PC-3 (cell line): ENCODE data around the gene BCAR3. TPM values are rescaled to one million over a fixed set of nuclear protein-coding genes. Genes with fewer than 3 reads are reported as not detected.

Source experiments
- ATAC-seq: fragments of 200-7000 bp; cut with Tn5 transposase; 2 replicates; pipeline ENCODE4 v1.9.1; 2020; ENCODE audit warnings: mild to moderate bottlenecking, moderate library complexity
- BruUV-seq: library from RNA; stranded (reverse); fragments of 400-500 nt; replicated peaks from 2 replicates; lab custom pipeline; 2021; lab: Mats Ljungman, UMichigan
- CTCF ChIA-PET: fragments of 300-600 bp; sonication (Branson Sonifier 250); formaldehyde crosslinking; loops from one replicate; lab custom pipeline; 2022; ENCODE audit warnings: antibody characterized with exemption; lab: Charles Lee
- POLR2A ChIA-PET: fragments of 300-600 bp; sonication (Branson Sonifier 250); formaldehyde crosslinking; loops from one replicate; lab custom pipeline; 2022; ENCODE audit warnings: antibody characterized with exemption; ENCODE audit not compliant: unreplicated experiment; lab: Charles Lee
- DNase-seq: peaks from one replicate; pipeline ENCODE4 v3.0.0-alpha.2; 2015
- H2AFZ ChIP-seq: fragments of 300-600 bp; sonication (generic); 2 replicates; pipeline ENCODE4 v1.6.0; 2016; ENCODE audit warnings: antibody characterized with exemption, low read length
- H3F3A ChIP-seq: fragments of 300-600 bp; sonication (generic); one replicate; pipeline ENCODE4 v1.6.0; 2017; ENCODE audit warnings: antibody characterized with exemption, low read length, control low read depth, mild to moderate bottlenecking; ENCODE audit not compliant: unreplicated experiment
- H3K27ac ChIP-seq: fragments of 300-600 bp; sonication (generic); 2 replicates; pipeline ENCODE4 v1.5.1; 2016; ENCODE audit warnings: mild to moderate bottlenecking, low read length
- H3K27me3 ChIP-seq: fragments of 300-600 bp; sonication (generic); 2 replicates; pipeline ENCODE4 v1.6.1; 2016; ENCODE audit warnings: low read length, mixed read lengths
- H3K36me3 ChIP-seq: fragments of 300-600 bp; sonication (generic); 2 replicates; pipeline ENCODE4 v1.6.1; 2016; ENCODE audit warnings: low read depth, mixed run types, low read length, mixed read lengths
- H3K4me1 ChIP-seq: fragments of 300-600 bp; sonication (generic); 2 replicates; pipeline ENCODE4 v1.5.1; 2016; ENCODE audit warnings: low read length; ENCODE audit not compliant: insufficient read depth
- H3K4me2 ChIP-seq: fragments of 300-600 bp; sonication (generic); 2 replicates; pipeline ENCODE4 v1.6.0; 2016; ENCODE audit warnings: low read length
- H3K4me3 ChIP-seq: fragments of 300-600 bp; sonication (generic); 2 replicates; pipeline ENCODE4 v1.5.1; 2016; ENCODE audit warnings: mild to moderate bottlenecking, low read length, mixed read lengths
- H3K79me2 ChIP-seq: fragments of 300-600 bp; sonication (generic); 2 replicates; pipeline ENCODE4 v1.6.1; 2017; ENCODE audit warnings: low read length, mixed read lengths
- H3K9ac ChIP-seq: fragments of 300-600 bp; sonication (generic); 2 replicates; pipeline ENCODE4 v1.6.0; 2016; ENCODE audit warnings: mild to moderate bottlenecking, low read length
- H3K9me2 ChIP-seq: fragments of 300-600 bp; sonication (generic); replicated peaks from 2 replicates; pipeline ENCODE4 v1.6.1; 2016; ENCODE audit warnings: mixed run types, low read length, mixed read lengths
- H3K9me3 ChIP-seq: fragments of 300-600 bp; sonication (generic); 2 replicates; pipeline ENCODE4 v1.6.1; 2016; ENCODE audit warnings: low read length, mixed read lengths
- H4K20me1 ChIP-seq: fragments of 300-600 bp; sonication (generic); 2 replicates; pipeline ENCODE4 v1.6.1; 2016; ENCODE audit warnings: low read length, mixed read lengths
- EZH2 ChIP-seq: fragments of 300-600 bp; sonication (generic); IDR thresholded peaks from one replicate; pipeline ENCODE4 v1.6.1; 2017; ENCODE audit warnings: antibody characterized with exemption, mild to moderate bottlenecking, low read length; ENCODE audit not compliant: unreplicated experiment
- EZH2phosphoT487 ChIP-seq: fragments of 300-600 bp; sonication (generic); IDR thresholded peaks from 2 replicates; pipeline ENCODE4 v1.6.1; 2018; ENCODE audit warnings: mild to moderate bottlenecking, antibody characterized with exemption, low read length, borderline replicate concordance
- intact Hi-C: fragments of 100-400 bp; cut with micrococcal nuclease; formaldehyde crosslinking; loops from 2 replicates; pipeline ENCODE4 v1.9.0; 2023
- total RNA-seq: library from RNA; depleted of rRNA; stranded (reverse); fragments of >200 nt; gene quantifications from 2 replicates; pipeline ENCODE4 v1.2.3, GENCODE V29; 2014
- TF ChIP-seq, protein P1 (sequence below): fragments of 300-600 bp; sonication (generic); conservative IDR thresholded peaks from 2 replicates; pipeline ENCODE4 v1.5.1; 2017; ENCODE audit warnings: antibody characterized with exemption, low read depth, mild to moderate bottlenecking, low read length

Gene BCAR3
- total RNA-seq, 1 experiment from 2014 or later = 171 TPM

DNA sequence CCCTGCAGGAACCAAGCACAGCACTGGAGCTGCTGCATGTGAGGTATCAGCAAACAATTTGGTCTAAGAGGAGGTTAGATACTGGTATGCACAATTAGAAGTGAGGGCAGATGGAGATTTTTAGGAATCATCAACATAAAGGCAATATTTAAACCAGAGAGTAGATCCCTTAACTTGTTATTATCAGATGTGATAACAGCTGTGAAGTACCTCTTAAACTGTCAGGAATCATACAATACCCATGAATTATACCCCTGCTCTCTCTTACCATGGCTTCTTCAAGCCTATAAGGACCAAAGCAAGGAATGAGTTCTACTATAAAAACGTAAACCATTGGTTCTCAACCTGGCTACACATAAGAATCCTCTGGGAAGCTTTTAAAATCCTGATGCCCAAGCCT, 3.9 kb downstream of the BCAR3 start:
- H4K20me1 ChIP-seq = peaks cover 64% of the 10 kb centered on the region
- H3K4me3 ChIP-seq = peak overlapping the region; percentile 95
- no peaks in the 10 kb centered on the region for H3K27me3 ChIP-seq
- ChIA-PET POLR2A (no interaction called here), CTCF (no interaction called here)
- H3K4me2 ChIP-seq = peak overlapping the region; percentile 94
- DNase-seq = no peak
- no peaks in the 10 kb centered on the region for H3K9me2 ChIP-seq
- peaks cover 75% of the 10 kb centered on the region for H3K36me3 ChIP-seq
- no peak overlapping the region for H2AFZ ChIP-seq
- ATAC-seq = no peak
- BruUV-seq = no TSS peak
- peaks cover 80% of the 10 kb centered on the region for H3K4me1 ChIP-seq
- no peak for TF ChIP-seq EZH2phosphoT487
- no peak for TF ChIP-seq EZH2
- TF ChIP-seq, protein P1, sequence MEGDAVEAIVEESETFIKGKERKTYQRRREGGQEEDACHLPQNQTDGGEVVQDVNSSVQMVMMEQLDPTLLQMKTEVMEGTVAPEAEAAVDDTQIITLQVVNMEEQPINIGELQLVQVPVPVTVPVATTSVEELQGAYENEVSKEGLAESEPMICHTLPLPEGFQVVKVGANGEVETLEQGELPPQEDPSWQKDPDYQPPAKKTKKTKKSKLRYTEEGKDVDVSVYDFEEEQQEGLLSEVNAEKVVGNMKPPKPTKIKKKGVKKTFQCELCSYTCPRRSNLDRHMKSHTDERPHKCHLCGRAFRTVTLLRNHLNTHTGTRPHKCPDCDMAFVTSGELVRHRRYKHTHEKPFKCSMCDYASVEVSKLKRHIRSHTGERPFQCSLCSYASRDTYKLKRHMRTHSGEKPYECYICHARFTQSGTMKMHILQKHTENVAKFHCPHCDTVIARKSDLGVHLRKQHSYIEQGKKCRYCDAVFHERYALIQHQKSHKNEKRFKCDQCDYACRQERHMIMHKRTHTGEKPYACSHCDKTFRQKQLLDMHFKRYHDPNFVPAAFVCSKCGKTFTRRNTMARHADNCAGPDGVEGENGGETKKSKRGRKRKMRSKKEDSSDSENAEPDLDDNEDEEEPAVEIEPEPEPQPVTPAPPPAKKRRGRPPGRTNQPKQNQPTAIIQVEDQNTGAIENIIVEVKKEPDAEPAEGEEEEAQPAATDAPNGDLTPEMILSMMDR = no peak
- peaks cover 100% of the 10 kb centered on the region for H3K79me2 ChIP-seq
- H3F3A ChIP-seq = peaks cover 28% of the 10 kb centered on the region
- peak overlapping the region; percentile 100 for H3K9ac ChIP-seq
- peak overlapping the region; percentile 99 for H3K27ac ChIP-seq
- no peaks in the 10 kb centered on the region for H3K9me3 ChIP-seq
- intact Hi-C loops = loop anchor here (1.0 kb wide), 1 partner anchor 137 kb away; no protein-coding TSS in a partner anchor

DNA sequence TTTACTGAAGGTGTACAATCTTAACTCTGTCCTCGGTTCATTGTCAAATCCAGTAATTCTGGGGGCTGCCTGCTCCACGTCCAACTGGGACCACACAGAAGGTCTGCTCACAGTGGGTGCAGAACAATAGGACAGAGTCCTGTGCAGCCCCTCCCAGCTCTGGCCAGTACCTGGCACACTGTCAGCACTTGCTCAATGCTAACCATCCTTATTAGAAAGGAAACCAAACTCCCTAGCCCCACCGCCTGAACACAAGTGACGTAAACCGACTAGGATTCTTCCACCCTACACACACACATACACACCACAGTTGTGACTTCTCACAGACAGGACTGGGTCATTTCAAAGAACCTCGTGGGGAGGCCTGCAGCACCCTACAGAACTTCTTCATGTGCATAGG, 5.2 kb downstream of the BCAR3 start:
- H3K9me2 ChIP-seq = no peaks in the 10 kb centered on the region
- ChIA-PET POLR2A (interaction anchor here (0.5 to 0.6 kb wide), 2 partner anchors 9 kb away, joined by 3 to 4 read pairs; no protein-coding TSS in a partner anchor), CTCF (no interaction called here)
- H3K4me3 ChIP-seq = peak overlapping the region; percentile 95
- ATAC-seq = no peak
- TF ChIP-seq, protein P1 = no peak
- TF ChIP-seq EZH2 (no peak), EZH2phosphoT487 (no peak)
- no peaks in the 10 kb centered on the region for H3K27me3 ChIP-seq
- peak overlapping the region; percentile 94 for H3K4me2 ChIP-seq
- H3K9ac ChIP-seq = peak overlapping the region; percentile 100; the same call in 1 of the 2 replicates
- H4K20me1 ChIP-seq = peaks cover 68% of the 10 kb centered on the region
- peak overlapping the region; percentile 99 for H3K27ac ChIP-seq
- DNase-seq = no peak
- H3K9me3 ChIP-seq = no peaks in the 10 kb centered on the region
- peaks cover 85% of the 10 kb centered on the region for H3K4me1 ChIP-seq
- peaks cover 35% of the 10 kb centered on the region for H3F3A ChIP-seq
- no peak overlapping the region for H2AFZ ChIP-seq
- peaks cover 83% of the 10 kb centered on the region for H3K36me3 ChIP-seq
- intact Hi-C loops = no loop called here
- H3K79me2 ChIP-seq = peaks cover 100% of the 10 kb centered on the region
- BruUV-seq = no TSS peak

DNA sequence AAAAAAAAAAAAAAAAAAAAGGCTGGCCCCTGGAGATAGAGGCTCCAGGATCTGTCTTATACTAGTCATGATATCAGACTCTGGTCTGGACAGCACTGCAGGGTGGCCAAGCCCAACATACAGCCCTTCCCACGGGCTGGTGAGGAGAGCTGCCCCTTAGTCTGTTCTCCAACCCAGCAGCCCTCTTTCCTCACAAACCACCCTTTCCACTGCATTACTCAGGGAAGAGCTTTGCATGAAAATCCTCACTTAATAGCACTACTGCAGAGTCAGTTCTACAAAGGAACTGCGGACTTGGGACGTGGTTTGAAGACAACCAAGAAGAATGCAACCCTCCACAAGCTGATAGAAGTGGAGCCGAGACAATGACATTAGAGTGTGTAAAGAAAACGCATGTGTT, 5.7 kb downstream of the BCAR3 start:
- H2AFZ ChIP-seq = no peak overlapping the region
- ATAC-seq = no peak
- H3K27ac ChIP-seq = peak overlapping the region; percentile 99
- no peaks in the 10 kb centered on the region for H3K9me3 ChIP-seq
- no peak for DNase-seq
- no TSS peak for BruUV-seq
- H3F3A ChIP-seq = peaks cover 37% of the 10 kb centered on the region
- ChIA-PET CTCF (interaction anchor here (0.7 kb wide), 2 partner anchors 10 to 170 kb away, joined by 6 to 12 read pairs; no protein-coding TSS in a partner anchor), POLR2A (interaction anchor here (0.5 to 0.6 kb wide), 3 partner anchors 8 to 135 kb away, joined by 3 to 4 read pairs (median 4); no protein-coding TSS in a partner anchor)
- H3K4me2 ChIP-seq = peak overlapping the region; percentile 94
- H3K9me2 ChIP-seq = no peaks in the 10 kb centered on the region
- intact Hi-C loops = no loop called here
- peaks cover 87% of the 10 kb centered on the region for H3K36me3 ChIP-seq
- peak overlapping the region; percentile 52; the same call in 1 of the 2 replicates for H3K9ac ChIP-seq
- no peak for TF ChIP-seq EZH2
- TF ChIP-seq, protein P1 = no peak
- no peak for TF ChIP-seq EZH2phosphoT487
- peaks cover 68% of the 10 kb centered on the region for H4K20me1 ChIP-seq
- H3K79me2 ChIP-seq = peaks cover 100% of the 10 kb centered on the region
- peaks cover 90% of the 10 kb centered on the region for H3K4me1 ChIP-seq
- H3K4me3 ChIP-seq = peak overlapping the region; percentile 95; the same call in 1 of the 2 replicates
- H3K27me3 ChIP-seq = no peaks in the 10 kb centered on the region
